ENCODE results near the gene TNFAIP2.
"Not testable (repeated sequence)": the region's sequence is repeated elsewhere in the genome, so short reads cannot be mapped to it uniquely, and the experiment has no call there.

The TNFAIP2 gene

GRCh38 chr14:103118018-103118662 is 5.1 kb upstream of the TNFAIP2 start:
- H3K4me3 ChIP-seq (ENCODE audit: low read depth, low read length): no peak overlapping the region
- in situ Hi-C loops (cut with HindIII; ENCODE audit: low sequenced_read_pairs): no loop called here
- no peak for DNase-seq (ENCODE audit: low read depth, low spot score)
- no peak for TF ChIP-seq CTCF (IDR thresholded peaks at IDR 0.05; ENCODE audit: low read depth, low read length)

GRCh38 chr14:103118663-103119404 is 4.4 kb upstream of the TNFAIP2 start:
- no peak for DNase-seq (ENCODE audit: low read depth, low spot score)
- TF ChIP-seq CTCF (IDR thresholded peaks at IDR 0.05; ENCODE audit: low read depth, low read length): no peak
- in situ Hi-C loops (cut with HindIII; ENCODE audit: low sequenced_read_pairs): no loop called here
- no peak overlapping the region for H3K4me3 ChIP-seq (ENCODE audit: low read depth, low read length)

GRCh38 chr14:103119527-103119926 is 3.7 kb upstream of the TNFAIP2 start:
- H3K4me3 ChIP-seq (ENCODE audit: low read depth, low read length); in situ Hi-C loops (cut with HindIII; ENCODE audit: low sequenced_read_pairs); DNase-seq (ENCODE audit: low read depth, low spot score): not testable (repeated sequence)

DNA sequence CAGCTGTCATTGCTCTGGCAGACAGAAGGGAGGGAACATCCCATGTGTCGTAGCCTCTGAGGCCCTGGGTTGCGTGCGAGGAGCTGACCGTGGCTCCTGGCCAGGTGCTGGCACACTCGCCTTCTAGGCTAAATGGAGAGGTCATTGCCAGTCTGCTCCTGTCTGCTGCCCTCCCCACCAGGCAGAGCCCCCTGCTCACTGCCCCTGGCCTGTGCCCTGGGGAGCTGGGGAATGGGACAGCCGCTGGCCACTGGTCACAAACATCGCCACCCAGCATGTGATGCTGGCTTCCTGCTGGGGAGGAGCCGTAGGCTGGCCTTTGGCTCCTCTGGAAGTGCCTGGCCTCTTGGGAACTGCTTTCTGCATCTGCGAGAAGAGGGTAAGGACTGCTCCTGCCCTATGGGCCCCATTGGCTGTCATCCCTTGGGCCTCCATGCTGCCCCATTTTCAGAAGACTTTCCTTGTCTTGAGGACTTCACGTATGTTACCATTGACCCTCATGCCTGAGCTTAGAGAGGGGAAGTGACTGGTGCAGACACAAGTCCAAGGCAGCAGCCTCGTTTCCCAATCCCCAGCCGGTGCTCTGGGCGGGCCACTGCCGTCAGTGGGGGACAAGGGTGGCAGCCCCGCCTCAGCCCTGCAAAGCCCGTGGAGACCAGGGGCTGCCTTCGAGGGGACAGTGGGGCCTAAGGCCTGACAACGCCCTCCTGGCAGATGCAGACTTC is 2.0 kb upstream of the TNFAIP2 start:
- in situ Hi-C loops (cut with HindIII; ENCODE audit: low sequenced_read_pairs): no loop called here
- TF ChIP-seq CTCF (IDR thresholded peaks at IDR 0.05; ENCODE audit: low read depth, low read length): no peak
- no peak overlapping the region for H3K4me3 ChIP-seq (ENCODE audit: low read depth, low read length)
- no peak for DNase-seq (ENCODE audit: low read depth, low spot score)

DNA sequence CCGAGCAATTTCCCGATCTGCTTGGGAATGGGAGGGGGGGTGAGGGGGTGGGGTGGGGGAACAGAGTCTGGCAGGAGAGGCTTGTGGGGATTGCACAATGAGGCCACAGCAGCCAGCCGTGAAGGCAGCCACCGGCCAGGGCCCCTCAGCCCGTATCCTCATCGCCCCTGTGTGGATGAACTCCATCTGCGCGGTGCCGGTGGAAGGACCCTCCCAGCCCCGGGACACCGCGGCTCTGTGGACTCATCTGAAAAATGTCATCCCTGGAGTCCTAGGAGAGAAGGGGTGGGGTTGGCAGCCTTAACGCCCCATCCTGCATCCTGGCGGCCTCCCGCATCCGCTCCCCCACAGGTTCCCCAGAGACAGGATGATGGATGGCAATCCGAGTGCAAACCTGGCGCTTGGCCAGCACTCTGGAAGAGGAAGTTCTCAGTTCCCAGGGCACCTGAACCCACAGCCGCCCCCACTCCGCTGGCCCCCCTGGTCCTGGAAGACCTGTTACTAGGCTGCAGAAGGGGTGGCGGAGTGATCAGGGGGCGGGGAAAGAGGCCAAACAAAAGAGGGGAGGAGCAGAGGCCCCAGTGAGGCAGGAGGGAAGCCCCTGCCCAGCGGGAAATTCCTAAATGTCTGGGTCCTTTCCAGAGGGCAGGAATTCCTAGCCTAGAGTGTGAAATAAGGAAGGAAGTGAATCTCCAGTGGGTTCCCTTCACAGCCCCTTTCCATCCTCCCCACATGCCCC is 1.2 kb upstream of the TNFAIP2 start:
- peak; percentile 54 for DNase-seq (ENCODE audit: low read depth, low spot score)
- no peak for TF ChIP-seq CTCF (IDR thresholded peaks at IDR 0.05; ENCODE audit: low read depth, low read length)
- no peak overlapping the region for H3K4me3 ChIP-seq (ENCODE audit: low read depth, low read length)
- in situ Hi-C loops (cut with HindIII; ENCODE audit: low sequenced_read_pairs): no loop called here

- in situ Hi-C loops (cut with HindIII; ENCODE audit: low sequenced_read_pairs): no loop called here
- no peak for TF ChIP-seq CTCF (IDR thresholded peaks at IDR 0.05; ENCODE audit: low read depth, low read length)
- no peak overlapping the region for H3K4me3 ChIP-seq (ENCODE audit: low read depth, low read length)
- DNase-seq (ENCODE audit: low read depth, low spot score): no peak
Observed at GRCh38 chr14:103122585-103122946, 695 bp upstream of the TNFAIP2 start.
